GM23338 (cell line): Measurements from ENCODE around the gene FAM168A. TPM values are rescaled to one million over a fixed set of nuclear protein-coding genes. Genes with fewer than 3 reads are reported as not detected.

ENCODE experiments used
- ATAC-seq: fragments of 200-7000 bp; cut with Tn5 transposase; 3 replicates; pipeline ENCODE4 v1.9.1; 2020
- DNase-seq: peaks from one replicate; pipeline ENCODE4 v3.0.0-alpha.2; 2015; ENCODE audit warnings: low spot score
- H2AFZ ChIP-seq: fragments of 200-600 bp; sonication (generic); 2 replicates; pipeline ENCODE4 v1.8.0; 2016; ENCODE audit warnings: antibody characterized with exemption, mild to moderate bottlenecking, moderate library complexity
- H3F3A ChIP-seq: fragments of 200-600 bp; sonication (generic); replicated peaks from 2 replicates; pipeline ENCODE4 v1.8.0; 2017; ENCODE audit warnings: antibody characterized with exemption, mixed run types, low read depth
- H3K27ac ChIP-seq: fragments of 200-600 bp; sonication (generic); 2 replicates; pipeline ENCODE4 v1.6.1; 2016; ENCODE audit warnings: low read depth
- H3K27me3 ChIP-seq: fragments of 200-600 bp; sonication (generic); 2 replicates; pipeline ENCODE4 v1.8.0; 2016; ENCODE audit warnings: mild to moderate bottlenecking, mixed run types, moderate library complexity; ENCODE audit not compliant: insufficient read depth
- H3K36me3 ChIP-seq: fragments of 200-600 bp; sonication (generic); 2 replicates; pipeline ENCODE4 v1.8.0; 2016; ENCODE audit warnings: mild to moderate bottlenecking; ENCODE audit not compliant: insufficient read depth
- H3K4me1 ChIP-seq: fragments of 200-600 bp; sonication (generic); 2 replicates; pipeline ENCODE4 v1.8.0; 2016; ENCODE audit warnings: mild to moderate bottlenecking, moderate library complexity; ENCODE audit not compliant: insufficient read depth
- H3K4me2 ChIP-seq: fragments of 200-600 bp; sonication (generic); 2 replicates; pipeline ENCODE4 v1.7.1; 2017; ENCODE audit warnings: mixed run types
- H3K4me3 ChIP-seq: fragments of 200-600 bp; sonication (generic); 2 replicates; pipeline ENCODE4 v1.6.1; 2016; ENCODE audit warnings: mixed run types
- H3K79me2 ChIP-seq: fragments of 200-600 bp; sonication (generic); replicated peaks from 2 replicates; pipeline ENCODE4 v1.8.0; 2017; ENCODE audit warnings: mild to moderate bottlenecking; ENCODE audit not compliant: insufficient read depth
- H3K9me2 ChIP-seq: fragments of 200-600 bp; sonication (generic); 2 replicates; pipeline ENCODE4 v1.8.0; 2017; ENCODE audit not compliant: insufficient read depth
- H4K20me1 ChIP-seq: fragments of 200-600 bp; sonication (generic); replicated peaks from 2 replicates; pipeline ENCODE4 v1.8.0; 2017; ENCODE audit warnings: mild to moderate bottlenecking; ENCODE audit not compliant: insufficient read depth
- H3K27ac Mint-ChIP-seq: 2 replicates; pipeline ENCODE4 v1.8.0; 2020; ENCODE audit warnings: inconsistent platforms, mild to moderate bottlenecking, moderate library complexity, mixed read lengths
- H3K27me3 Mint-ChIP-seq: 3 replicates; pipeline ENCODE4 v1.8.0; 2022; ENCODE audit warnings: low read depth, mild to moderate bottlenecking, moderate library complexity, mixed read lengths, inconsistent platforms; ENCODE audit not compliant: insufficient read depth, poor library complexity
- H3K36me3 Mint-ChIP-seq: 3 replicates; pipeline ENCODE4 v1.8.0; 2021; ENCODE audit warnings: low read depth, mild to moderate bottlenecking, inconsistent platforms, moderate library complexity, mixed read lengths
- H3K4me1 Mint-ChIP-seq: 3 replicates; pipeline ENCODE4 v1.8.0; 2020; ENCODE audit warnings: mild to moderate bottlenecking, inconsistent platforms, mixed read lengths
- H3K4me3 Mint-ChIP-seq: 3 replicates; pipeline ENCODE4 v1.8.0; 2021; ENCODE audit warnings: moderate library complexity, mild to moderate bottlenecking, inconsistent platforms, mixed read lengths
- H3K9me3 Mint-ChIP-seq: 3 replicates; pipeline ENCODE4 v1.8.0; 2020; ENCODE audit warnings: moderate library complexity, mild to moderate bottlenecking, inconsistent platforms, mixed read lengths
- CREB1 ChIP-seq: fragments of 250-450 bp; sonication (Bioruptor Pico); IDR thresholded peaks from 2 replicates; pipeline ENCODE4 v1.5.0; 2020; ENCODE audit warnings: low read depth, mild to moderate bottlenecking, moderate library complexity
- CTCF ChIP-seq, 2 experiments: fragments of 200-600 bp in 1 of 2; sonication (generic) in 1 of 2; conservative IDR thresholded peaks; 2 replicates each; pipeline versions ENCODE4 v1.5.1 to v1.6.1; 2016 to 2017; ENCODE audit warnings: antibody characterized with exemption in 2 of 2, low read depth in 2 of 2, mild to moderate bottlenecking in 2 of 2, moderate library complexity in 1 of 2
- ETS1 ChIP-seq: IDR thresholded peaks from 2 replicates; pipeline ENCODE4 v1.6.1; 2016; ENCODE audit warnings: antibody characterized with exemption
- EZH2 ChIP-seq: fragments of 200-600 bp; sonication (generic); IDR thresholded peaks from one replicate; pipeline ENCODE4 v1.8.0; 2017; ENCODE audit warnings: antibody characterized with exemption, mild to moderate bottlenecking, low read depth; ENCODE audit not compliant: unreplicated experiment
- EZH2phosphoT487 ChIP-seq: fragments of 200-600 bp; sonication (generic); IDR thresholded peaks from one replicate; pipeline ENCODE4 v1.8.1; 2018; ENCODE audit warnings: antibody characterized with exemption; ENCODE audit not compliant: unreplicated experiment
- JUNB ChIP-seq: IDR thresholded peaks from one replicate; pipeline ENCODE4 v1.6.1; 2016; ENCODE audit warnings: antibody characterized with exemption; ENCODE audit not compliant: unreplicated experiment
- NANOG ChIP-seq: IDR thresholded peaks from 2 replicates; pipeline ENCODE4 v1.6.1; 2016; ENCODE audit warnings: antibody characterized with exemption, borderline replicate concordance
- POLR2AphosphoS5 ChIP-seq: IDR thresholded peaks from 2 replicates; pipeline ENCODE4 v1.6.1; 2016; ENCODE audit warnings: antibody characterized with exemption, low read depth
- REST ChIP-seq: IDR thresholded peaks from one replicate; pipeline ENCODE4 v1.6.1; 2018; ENCODE audit warnings: antibody characterized with exemption; ENCODE audit not compliant: unreplicated experiment
- STAT1 ChIP-seq: IDR thresholded peaks from one replicate; pipeline ENCODE4 v1.6.1; 2016; ENCODE audit warnings: antibody characterized with exemption; ENCODE audit not compliant: unreplicated experiment
- ZNF114 ChIP-seq: fragments of 250-450 bp; sonication (Bioruptor Pico); IDR thresholded peaks from 2 replicates; pipeline ENCODE4 v1.5.0; 2020; ENCODE audit warnings: mild to moderate bottlenecking, moderate library complexity
- ZNF331 ChIP-seq: fragments of 250-450 bp; sonication (Bioruptor Pico); IDR thresholded peaks from 2 replicates; pipeline ENCODE4 v1.5.0; 2020; ENCODE audit warnings: low read depth, mild to moderate bottlenecking, moderate library complexity
- ZNF462 ChIP-seq: fragments of 250-450 bp; sonication (Bioruptor Pico); IDR thresholded peaks from 2 replicates; pipeline ENCODE4 v1.5.0; 2020; ENCODE audit warnings: mild to moderate bottlenecking, moderate library complexity
- polyA plus RNA-seq: library from polyadenylated mRNA; unstranded; fragments of >200 nt; fragmentation: Nextera tagmentation; extraction: Ambion mirVana; gene quantifications from 2 replicates; pipeline ENCODE4 v1.2.1, GENCODE V29; 2016
- total RNA-seq: library from RNA; depleted of rRNA; stranded (reverse); fragments of >200 nt; shearing (Covaris generic); gene quantifications from 2 replicates; pipeline ENCODE4 v1.2.3, GENCODE V29; 2014

Gene FAM168A
- total and polyA plus RNA-seq, 2 experiments from 2014 or later, result 8.0 to 20.3 TPM

GRCh38 chr11:73416786-73417185, 181.1 kb downstream of the FAM168A start:
- Mint-ChIP-seq H3K27ac (no peak overlapping the region), H3K36me3 (peaks cover 9% of the 10 kb centered on the region), H3K4me1 (peaks cover 5% of the 10 kb centered on the region; the same call in 2 of the 3 replicates), H3K27me3 (peaks cover 2% of the 10 kb centered on the region), H3K4me3 (no peak overlapping the region), H3K9me3 (no peaks in the 10 kb centered on the region)
- Histone ChIP-seq H3K4me3 (no peak overlapping the region), H3K4me1 (peaks cover 2% of the 10 kb centered on the region), H4K20me1 (no peaks in the 10 kb centered on the region; the same call in 1 of the 2 replicates), H3K27ac (no peak overlapping the region), H3F3A (no peaks in the 10 kb centered on the region), H3K79me2 (no peaks in the 10 kb centered on the region), H3K4me2 (no peak overlapping the region), H2AFZ (no peak overlapping the region), H3K36me3 (no peaks in the 10 kb centered on the region), H3K27me3 (no peaks in the 10 kb centered on the region), H3K9me2 (no peaks in the 10 kb centered on the region)
- ATAC-seq (no peak), DNase-seq (no peak)
- TF ChIP-seq CTCF (conservative IDR thresholded peaks at IDR 0.05; ENCODE audit: low read depth in 2 of 2) (no peak), EZH2phosphoT487 (no peak), ETS1 (no peak), STAT1 (no peak), EZH2 (no peak), CREB1 (CRISPR knock-in tag) (no peak), JUNB (no peak), ZNF331 (CRISPR knock-in tag) (no peak), NANOG (no peak), REST (no peak), ZNF114 (CRISPR knock-in tag) (no peak), POLR2AphosphoS5 (no peak), ZNF462 (CRISPR knock-in tag) (no peak)
